ENCODE measurements around the gene IDE.

IDE gene

DNA sequence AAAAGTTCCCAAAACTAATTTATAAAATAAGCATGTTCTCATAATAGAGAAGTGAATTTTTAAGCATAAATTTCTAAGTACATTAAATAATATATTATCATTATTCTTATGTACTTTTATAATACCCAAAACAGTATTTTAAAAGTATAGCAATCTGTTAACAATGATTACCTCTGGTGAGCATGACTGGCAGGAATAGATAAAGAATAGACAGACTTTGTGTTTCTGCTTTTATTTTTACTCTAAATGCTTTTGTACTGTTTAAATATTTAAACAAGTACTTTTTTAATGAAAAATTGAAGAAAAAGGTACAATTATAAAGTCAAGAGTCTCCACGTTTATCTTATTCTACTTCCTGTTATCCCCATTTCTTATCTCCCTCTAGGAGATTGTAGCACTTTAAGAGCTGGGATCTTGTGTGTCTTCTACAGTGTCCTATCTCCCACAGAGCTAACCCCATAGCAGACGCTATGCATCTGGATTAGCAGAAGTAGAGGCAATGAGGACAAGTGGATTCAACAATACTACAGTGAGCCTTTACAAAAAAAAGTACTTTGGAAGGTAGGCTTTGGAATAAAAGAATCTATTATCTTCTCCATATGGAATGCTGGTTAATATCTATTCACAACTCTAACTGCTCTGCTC lies 42.9 kb downstream of the IDE start:
- Histone ChIP-seq H3K36me3 (ENCODE audit: control insufficient read depth, insufficient read depth, low read length) (peaks cover 58% of the 10 kb centered on the region), H3K9ac (ENCODE audit: low read depth, low read length) (no peak overlapping the region), H3K9me3 (ENCODE audit: control insufficient read depth, insufficient read depth, low read length) (no peaks in the 10 kb centered on the region), H3K4me3 (ENCODE audit: low read depth, low read length) (no peak overlapping the region), H3K4me1 (ENCODE audit: control insufficient read depth, insufficient read depth, low read length) (no peaks in the 10 kb centered on the region), H3K27me3 (ENCODE audit: control insufficient read depth, insufficient read depth, low read length) (no peaks in the 10 kb centered on the region), H3K27ac (ENCODE audit: low read depth, low read length) (no peak overlapping the region)

DNA sequence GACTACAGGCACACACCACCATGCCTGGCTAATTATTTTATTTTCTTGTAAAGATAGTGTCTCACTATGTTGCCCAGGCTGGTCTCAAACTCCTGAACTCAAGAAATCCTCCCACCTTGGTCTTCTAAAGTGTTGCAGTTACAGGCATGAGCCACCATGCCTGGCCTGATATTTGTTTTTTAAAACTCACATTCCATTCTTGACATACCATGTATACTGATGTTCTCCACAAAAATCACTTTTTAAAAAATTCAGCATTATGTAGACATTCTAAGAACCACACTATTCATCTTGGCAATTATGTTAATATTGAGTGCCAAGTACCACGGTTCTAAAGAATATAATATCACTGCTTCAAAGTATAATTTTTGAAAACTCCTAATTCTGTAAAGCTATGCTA lies 43.5 kb downstream of the IDE start:
- H3K4me3 ChIP-seq (ENCODE audit: low read depth, low read length), result no peak overlapping the region
- H3K9me3 ChIP-seq (ENCODE audit: control insufficient read depth, insufficient read depth, low read length), result no peaks in the 10 kb centered on the region
- H3K36me3 ChIP-seq (ENCODE audit: control insufficient read depth, insufficient read depth, low read length), result peaks cover 55% of the 10 kb centered on the region
- H3K27me3 ChIP-seq (ENCODE audit: control insufficient read depth, insufficient read depth, low read length), result no peaks in the 10 kb centered on the region
- H3K27ac ChIP-seq (ENCODE audit: low read depth, low read length), result no peak overlapping the region
- no peak overlapping the region for H3K9ac ChIP-seq (ENCODE audit: low read depth, low read length)
- H3K4me1 ChIP-seq (ENCODE audit: control insufficient read depth, insufficient read depth, low read length), result no peaks in the 10 kb centered on the region

DNA sequence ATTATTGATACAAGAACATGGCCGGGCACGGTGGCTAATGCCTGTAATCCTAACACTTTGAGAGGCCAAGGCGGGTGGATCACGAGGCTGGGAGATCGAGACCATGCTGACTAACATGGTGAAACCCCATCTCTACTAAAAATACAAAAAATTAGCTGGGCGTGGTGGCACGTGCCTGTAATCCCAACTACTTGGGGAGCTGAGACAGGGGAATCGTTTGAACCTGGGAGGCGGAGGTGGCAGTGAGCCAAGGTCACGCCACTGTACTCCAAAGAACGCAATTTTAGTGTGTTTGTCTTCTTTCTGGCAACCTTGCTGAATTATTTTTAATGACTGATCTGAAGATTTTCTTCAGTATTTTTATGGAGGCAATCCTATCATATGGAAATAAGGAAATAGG lies 46.2 kb downstream of the IDE start:
- no peak overlapping the region for H3K4me3 ChIP-seq (ENCODE audit: low read depth, low read length)
- H3K9me3 ChIP-seq (ENCODE audit: control insufficient read depth, insufficient read depth, low read length), result no peaks in the 10 kb centered on the region
- no peak overlapping the region for H3K27ac ChIP-seq (ENCODE audit: low read depth, low read length)
- peaks cover 40% of the 10 kb centered on the region for H3K36me3 ChIP-seq (ENCODE audit: control insufficient read depth, insufficient read depth, low read length)
- no peak overlapping the region for H3K9ac ChIP-seq (ENCODE audit: low read depth, low read length)
- H3K27me3 ChIP-seq (ENCODE audit: control insufficient read depth, insufficient read depth, low read length), result no peaks in the 10 kb centered on the region
- H3K4me1 ChIP-seq (ENCODE audit: control insufficient read depth, insufficient read depth, low read length), result 0 out of 2 replicates have a peak, but pooled peaks cover 3% of the 10 kb centered on the region

DNA sequence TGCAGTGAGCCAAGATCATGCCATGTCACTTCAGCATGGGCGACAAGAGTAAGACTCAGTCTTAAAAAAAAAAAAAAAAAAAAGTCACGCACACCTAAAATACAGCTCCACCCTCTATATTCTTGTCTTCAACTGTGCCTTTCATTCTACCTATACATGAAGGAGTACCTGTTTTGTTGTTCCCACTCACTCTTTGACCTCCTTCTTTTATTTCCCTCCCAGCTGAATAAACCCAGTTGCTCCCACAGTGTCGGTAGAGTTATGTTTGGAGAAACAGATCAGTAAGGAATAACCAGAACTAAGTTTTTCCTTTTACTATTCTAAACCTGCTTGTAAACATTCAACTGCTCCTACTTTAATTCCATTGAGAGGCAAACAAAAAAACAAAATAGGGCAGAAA lies 50.3 kb downstream of the IDE start:
- Histone ChIP-seq H3K9ac (ENCODE audit: low read depth, low read length) (no peak overlapping the region), H3K27me3 (ENCODE audit: control insufficient read depth, insufficient read depth, low read length) (no peaks in the 10 kb centered on the region), H3K36me3 (ENCODE audit: control insufficient read depth, insufficient read depth, low read length) (peaks cover 15% of the 10 kb centered on the region), H3K4me3 (ENCODE audit: low read depth, low read length) (no peak overlapping the region), H3K4me1 (ENCODE audit: control insufficient read depth, insufficient read depth, low read length) (0 out of 2 replicates have a peak, but pooled peaks cover 3% of the 10 kb centered on the region), H3K27ac (ENCODE audit: low read depth, low read length) (no peak overlapping the region), H3K9me3 (ENCODE audit: control insufficient read depth, insufficient read depth, low read length) (no peaks in the 10 kb centered on the region)

DNA sequence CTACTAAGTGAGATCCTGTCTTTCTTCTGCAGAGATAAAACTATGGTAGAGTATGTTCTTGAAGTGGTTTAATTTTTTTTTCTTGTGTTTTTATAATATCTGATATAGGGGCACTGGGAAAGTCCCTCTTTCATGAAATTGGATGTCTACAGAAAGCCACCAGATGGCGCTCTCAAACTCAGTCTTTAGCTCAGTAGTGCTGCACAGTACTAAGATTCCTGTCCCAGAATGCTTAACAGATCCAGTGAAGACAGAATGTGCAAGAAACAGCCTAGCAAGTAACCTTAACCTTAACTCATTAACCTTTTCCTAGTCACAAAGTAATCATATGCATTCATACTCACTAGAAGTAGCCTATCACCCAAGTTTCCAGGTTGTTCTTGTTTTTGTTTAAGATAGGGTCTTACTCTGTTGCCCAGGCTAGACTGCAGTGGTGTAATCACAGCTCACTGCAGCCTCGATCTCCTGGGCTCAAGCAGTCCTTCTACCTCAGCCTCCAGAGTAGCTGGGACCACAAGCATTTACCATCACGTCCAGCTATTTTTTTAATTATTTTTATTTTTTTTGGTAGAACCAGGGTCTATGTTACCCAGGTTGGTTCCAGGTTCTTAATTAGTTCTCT lies 56.7 kb downstream of the IDE start:
- no peaks in the 10 kb centered on the region for H3K4me1 ChIP-seq (ENCODE audit: control insufficient read depth, insufficient read depth, low read length)

DNA sequence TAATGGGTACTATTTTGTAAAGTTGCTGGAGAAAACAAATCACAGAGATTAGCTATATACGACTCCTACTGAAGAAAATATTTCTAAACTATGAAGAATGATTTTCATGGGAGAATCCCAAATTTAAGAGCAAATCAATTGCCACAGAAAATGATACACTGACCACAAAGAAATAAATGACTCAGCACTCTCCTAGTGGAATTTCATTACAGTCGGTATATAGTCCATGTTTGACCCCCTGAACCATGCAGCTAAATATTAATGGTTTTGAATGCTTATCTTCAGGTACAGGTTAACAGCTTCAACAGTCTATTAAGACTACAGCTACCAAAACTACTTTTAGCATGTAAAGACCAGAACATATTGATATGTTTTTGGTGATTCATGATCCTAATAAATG lies 65.0 kb downstream of the IDE start:
- H3K9ac ChIP-seq (ENCODE audit: low read depth, low read length), result no peak overlapping the region
- H3K4me1 ChIP-seq (ENCODE audit: control insufficient read depth, insufficient read depth, low read length), result no peaks in the 10 kb centered on the region
- peaks cover 81% of the 10 kb centered on the region for H3K36me3 ChIP-seq (ENCODE audit: control insufficient read depth, insufficient read depth, low read length)
- no peak overlapping the region for H3K4me3 ChIP-seq (ENCODE audit: low read depth, low read length)
- no peaks in the 10 kb centered on the region for H3K27me3 ChIP-seq (ENCODE audit: control insufficient read depth, insufficient read depth, low read length)
- H3K9me3 ChIP-seq (ENCODE audit: control insufficient read depth, insufficient read depth, low read length), result no peaks in the 10 kb centered on the region
- H3K27ac ChIP-seq (ENCODE audit: low read depth, low read length), result no peak overlapping the region

More for the DNA sequence above, 56.7 kb downstream of the IDE start:
- H3K27ac ChIP-seq (ENCODE audit: low read depth, low read length), result no peak overlapping the region
- no peaks in the 10 kb centered on the region for H3K27me3 ChIP-seq (ENCODE audit: control insufficient read depth, insufficient read depth, low read length)
- peaks cover 26% of the 10 kb centered on the region for H3K36me3 ChIP-seq (ENCODE audit: control insufficient read depth, insufficient read depth, low read length)
- no peak overlapping the region for H3K9ac ChIP-seq (ENCODE audit: low read depth, low read length)
- no peak overlapping the region for H3K4me3 ChIP-seq (ENCODE audit: low read depth, low read length)
- H3K9me3 ChIP-seq (ENCODE audit: control insufficient read depth, insufficient read depth, low read length), result no peaks in the 10 kb centered on the region

DNA sequence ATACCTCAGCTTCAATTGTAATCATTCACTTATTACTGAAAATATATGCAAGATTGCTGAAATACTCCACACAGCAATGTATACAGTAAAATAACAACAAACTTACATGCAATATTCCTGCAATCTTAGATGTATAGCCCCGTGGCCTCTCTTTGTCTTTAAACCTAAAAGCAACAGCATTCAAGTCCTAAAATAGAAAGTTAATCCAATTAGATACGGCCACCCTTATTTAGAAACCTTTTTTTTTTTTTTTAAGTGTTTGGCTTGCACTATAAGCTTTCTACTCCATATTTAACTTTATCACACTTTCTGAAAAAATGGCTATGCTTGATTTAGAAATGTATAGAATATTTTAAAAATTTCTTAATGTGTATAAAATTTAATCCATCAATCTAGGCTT lies 67.6 kb downstream of the IDE start:
- Histone ChIP-seq H3K27me3 (ENCODE audit: control insufficient read depth, insufficient read depth, low read length) (no peaks in the 10 kb centered on the region), H3K9me3 (ENCODE audit: control insufficient read depth, insufficient read depth, low read length) (no peaks in the 10 kb centered on the region), H3K36me3 (ENCODE audit: control insufficient read depth, insufficient read depth, low read length) (peaks cover 79% of the 10 kb centered on the region), H3K4me1 (ENCODE audit: control insufficient read depth, insufficient read depth, low read length) (no peaks in the 10 kb centered on the region), H3K9ac (ENCODE audit: low read depth, low read length) (no peak overlapping the region), H3K4me3 (ENCODE audit: low read depth, low read length) (no peak overlapping the region), H3K27ac (ENCODE audit: low read depth, low read length) (no peak overlapping the region)

DNA sequence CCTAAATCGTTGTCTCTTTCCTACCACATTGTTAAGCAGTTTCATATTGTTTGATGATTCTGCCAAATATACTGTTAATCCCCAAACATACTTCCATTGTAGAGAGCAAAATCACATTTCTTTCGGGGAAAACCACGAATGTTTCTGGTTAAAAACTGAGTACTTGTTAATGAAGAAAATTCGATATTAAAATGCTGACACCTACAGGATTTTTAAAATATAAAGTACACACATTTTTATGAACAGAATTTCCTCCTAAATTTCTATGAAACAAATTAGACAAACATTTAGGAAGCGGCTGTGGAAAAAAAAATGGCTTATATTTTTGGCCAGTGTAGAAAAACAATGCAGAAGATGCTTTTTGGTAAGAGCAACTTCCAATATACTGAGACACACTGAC lies 68.8 kb downstream of the IDE start:
- Histone ChIP-seq H3K4me1 (ENCODE audit: control insufficient read depth, insufficient read depth, low read length) (no peaks in the 10 kb centered on the region), H3K27me3 (ENCODE audit: control insufficient read depth, insufficient read depth, low read length) (no peaks in the 10 kb centered on the region), H3K9me3 (ENCODE audit: control insufficient read depth, insufficient read depth, low read length) (no peaks in the 10 kb centered on the region), H3K36me3 (ENCODE audit: control insufficient read depth, insufficient read depth, low read length) (peaks cover 74% of the 10 kb centered on the region), H3K27ac (ENCODE audit: low read depth, low read length) (no peak overlapping the region), H3K9ac (ENCODE audit: low read depth, low read length) (no peak overlapping the region), H3K4me3 (ENCODE audit: low read depth, low read length) (no peak overlapping the region)

DNA sequence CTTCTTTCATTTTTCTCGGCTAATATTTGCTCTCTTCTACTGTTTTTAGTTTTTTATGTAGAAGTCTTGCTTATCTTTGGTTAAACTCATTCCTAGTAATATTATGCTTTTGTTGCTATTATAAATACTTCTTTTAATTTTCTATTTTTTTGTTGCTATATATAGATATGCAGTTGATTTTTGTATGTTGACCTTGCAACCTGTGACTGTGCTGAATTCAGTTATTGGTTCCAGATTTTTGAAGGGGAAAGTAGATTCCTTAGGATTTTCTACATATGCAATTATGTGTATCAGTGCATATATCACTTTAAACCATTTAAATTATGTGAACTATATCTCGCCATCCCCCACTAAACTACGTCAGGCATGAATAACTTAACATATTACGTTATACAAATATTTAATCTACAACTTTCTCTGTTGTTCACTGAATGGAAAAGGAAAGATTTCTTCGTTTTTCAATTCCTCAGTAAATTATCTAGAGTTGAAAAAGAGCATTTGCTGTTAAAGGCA lies 71.5 kb downstream of the IDE start:
- no peaks in the 10 kb centered on the region for H3K9me3 ChIP-seq (ENCODE audit: control insufficient read depth, insufficient read depth, low read length)
- H3K4me3 ChIP-seq (ENCODE audit: low read depth, low read length), result no peak overlapping the region
- no peaks in the 10 kb centered on the region for H3K27me3 ChIP-seq (ENCODE audit: control insufficient read depth, insufficient read depth, low read length)
- no peaks in the 10 kb centered on the region for H3K4me1 ChIP-seq (ENCODE audit: control insufficient read depth, insufficient read depth, low read length)
- H3K9ac ChIP-seq (ENCODE audit: low read depth, low read length), result no peak overlapping the region
- H3K27ac ChIP-seq (ENCODE audit: low read depth, low read length), result no peak overlapping the region
- peaks cover 66% of the 10 kb centered on the region for H3K36me3 ChIP-seq (ENCODE audit: control insufficient read depth, insufficient read depth, low read length)

DNA sequence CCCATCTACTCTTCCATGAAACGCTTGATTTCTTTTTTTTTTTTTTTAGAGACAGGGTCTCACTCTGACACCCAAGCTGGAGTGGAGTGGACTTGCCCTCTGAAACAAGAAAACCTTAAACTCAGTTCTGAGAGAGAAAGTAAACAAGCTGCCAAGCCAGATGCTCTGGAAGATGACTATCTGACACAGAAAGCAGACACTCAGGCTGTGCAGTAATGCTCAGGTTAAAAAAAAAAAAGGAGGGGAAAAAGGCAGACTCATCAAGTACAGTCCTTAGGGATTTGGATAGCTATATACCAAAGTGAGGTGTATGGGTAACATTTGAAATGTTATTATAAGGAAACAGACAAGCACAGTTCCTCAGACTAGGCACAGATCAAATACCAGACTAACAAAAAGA lies 80.5 kb downstream of the IDE start:
- Histone ChIP-seq H3K4me1 (ENCODE audit: control insufficient read depth, insufficient read depth, low read length) (no peaks in the 10 kb centered on the region), H3K36me3 (ENCODE audit: control insufficient read depth, insufficient read depth, low read length) (peaks cover 37% of the 10 kb centered on the region), H3K9ac (ENCODE audit: low read depth, low read length) (no peak overlapping the region), H3K27ac (ENCODE audit: low read depth, low read length) (no peak overlapping the region), H3K9me3 (ENCODE audit: control insufficient read depth, insufficient read depth, low read length) (no peaks in the 10 kb centered on the region), H3K4me3 (ENCODE audit: low read depth, low read length) (no peak overlapping the region), H3K27me3 (ENCODE audit: control insufficient read depth, insufficient read depth, low read length) (no peaks in the 10 kb centered on the region)

DNA sequence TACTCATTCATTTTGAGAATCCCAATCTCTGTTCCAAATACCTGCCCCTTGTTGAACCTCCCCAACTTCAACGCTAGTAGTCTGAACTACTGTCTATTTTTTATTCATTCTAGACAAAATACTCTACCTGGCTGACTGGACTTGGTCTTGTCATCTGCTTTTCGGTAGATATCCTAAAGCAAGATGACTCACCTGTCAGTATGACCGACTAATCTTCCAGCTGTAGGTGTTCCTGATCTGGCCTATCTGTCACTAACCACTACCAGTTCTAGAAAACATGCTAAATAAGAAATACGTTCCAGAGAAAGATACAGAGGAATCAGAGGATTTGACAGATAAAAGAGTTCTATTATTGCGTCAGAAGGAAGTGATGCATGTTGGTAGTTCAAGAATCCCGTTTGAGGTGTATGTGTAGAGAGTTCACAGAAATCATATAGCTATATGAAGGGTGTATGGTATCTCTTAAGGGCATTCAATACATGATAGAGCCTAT lies 81.1 kb downstream of the IDE start:
- H3K9me3 ChIP-seq (ENCODE audit: control insufficient read depth, insufficient read depth, low read length), result no peaks in the 10 kb centered on the region
- no peaks in the 10 kb centered on the region for H3K4me1 ChIP-seq (ENCODE audit: control insufficient read depth, insufficient read depth, low read length)
- H3K27ac ChIP-seq (ENCODE audit: low read depth, low read length), result no peak overlapping the region
- peaks cover 39% of the 10 kb centered on the region for H3K36me3 ChIP-seq (ENCODE audit: control insufficient read depth, insufficient read depth, low read length)
- H3K27me3 ChIP-seq (ENCODE audit: control insufficient read depth, insufficient read depth, low read length), result no peaks in the 10 kb centered on the region
- H3K4me3 ChIP-seq (ENCODE audit: low read depth, low read length), result no peak overlapping the region
- H3K9ac ChIP-seq (ENCODE audit: low read depth, low read length), result no peak overlapping the region

Data from HUES48 (cell line).